ENCODE results near the gene ZIC1. TPM values are rescaled to one million over a fixed set of nuclear protein-coding genes. Genes with fewer than 3 reads are reported as not detected.

ZIC1 gene
- total RNA-seq, 1 experiment from 2014 or later = not detected

DNA sequence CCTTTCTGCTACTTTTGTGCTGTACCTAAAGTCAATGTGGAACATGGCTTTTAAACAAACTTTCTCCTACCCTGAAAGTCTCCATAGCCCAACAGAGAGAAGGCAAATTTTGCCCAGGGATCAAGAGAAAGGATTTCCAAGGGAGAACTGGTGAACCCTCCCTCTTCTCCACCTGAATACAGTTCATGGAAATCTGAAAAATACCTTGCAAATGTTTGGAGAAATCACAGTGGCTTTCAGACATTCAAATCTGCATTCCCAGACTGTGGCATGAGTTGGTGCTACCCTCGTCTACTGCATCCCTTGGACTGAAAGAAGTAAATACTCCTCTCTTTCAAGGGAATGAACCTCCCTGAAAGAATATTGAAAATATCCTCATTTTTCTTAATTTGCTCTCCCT is 41.5 kb upstream of the ZIC1 start:
- no peaks in the 10 kb centered on the region for H3K4me1 ChIP-seq (ENCODE audit: insufficient read depth, low read length)

More for the DNA sequence above, 41.5 kb upstream of the ZIC1 start:
- H3K27ac Mint-ChIP-seq = no peak overlapping the region; a peak in 1 of 7 replicates
- H4K8ac ChIP-seq (replicated peaks; ENCODE audit: insufficient read length, low read depth, low read length) = no peak overlapping the region
- H2BK15ac ChIP-seq (ENCODE audit: low read depth, low read length) = no peak overlapping the region
- no peak overlapping the region for H2BK5ac ChIP-seq (ENCODE audit: insufficient read length, low read length)
- TF ChIP-seq, protein P1, sequence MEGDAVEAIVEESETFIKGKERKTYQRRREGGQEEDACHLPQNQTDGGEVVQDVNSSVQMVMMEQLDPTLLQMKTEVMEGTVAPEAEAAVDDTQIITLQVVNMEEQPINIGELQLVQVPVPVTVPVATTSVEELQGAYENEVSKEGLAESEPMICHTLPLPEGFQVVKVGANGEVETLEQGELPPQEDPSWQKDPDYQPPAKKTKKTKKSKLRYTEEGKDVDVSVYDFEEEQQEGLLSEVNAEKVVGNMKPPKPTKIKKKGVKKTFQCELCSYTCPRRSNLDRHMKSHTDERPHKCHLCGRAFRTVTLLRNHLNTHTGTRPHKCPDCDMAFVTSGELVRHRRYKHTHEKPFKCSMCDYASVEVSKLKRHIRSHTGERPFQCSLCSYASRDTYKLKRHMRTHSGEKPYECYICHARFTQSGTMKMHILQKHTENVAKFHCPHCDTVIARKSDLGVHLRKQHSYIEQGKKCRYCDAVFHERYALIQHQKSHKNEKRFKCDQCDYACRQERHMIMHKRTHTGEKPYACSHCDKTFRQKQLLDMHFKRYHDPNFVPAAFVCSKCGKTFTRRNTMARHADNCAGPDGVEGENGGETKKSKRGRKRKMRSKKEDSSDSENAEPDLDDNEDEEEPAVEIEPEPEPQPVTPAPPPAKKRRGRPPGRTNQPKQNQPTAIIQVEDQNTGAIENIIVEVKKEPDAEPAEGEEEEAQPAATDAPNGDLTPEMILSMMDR (conservative IDR thresholded peaks at IDR 0.05) = no peak
- no peak overlapping the region for H4K5ac ChIP-seq (ENCODE audit: insufficient read length, low read depth, low read length)
- no peaks in the 10 kb centered on the region for H4K20me1 ChIP-seq (ENCODE audit: control insufficient read depth, insufficient read depth, insufficient read length)
- no peak overlapping the region for H3T11ph ChIP-seq (ENCODE audit: low read length)
- H3K9me3 Mint-ChIP-seq = peaks cover 0 to 2% of the 10 kb centered on the region in 2 experiments; a peak in 1 of 5 replicates
- H3K79me2 ChIP-seq (ENCODE audit: insufficient read depth, low read length) = no peaks in the 10 kb centered on the region
- no peak for DNase-seq
- no peak overlapping the region for H3K23ac ChIP-seq (ENCODE audit: insufficient read length, low read depth, low read length)
- H3K23me2 ChIP-seq (ENCODE audit: insufficient read length, low read depth, low read length, poor library complexity, severe bottlenecking) = no peaks in the 10 kb centered on the region
- no peaks in the 10 kb centered on the region for H3K79me1 ChIP-seq (ENCODE audit: insufficient read depth, low read depth, low read length, poor library complexity, severe bottlenecking)
- H2BK120ac ChIP-seq (ENCODE audit: low read depth, low read length, poor library complexity, severe bottlenecking) = no peak overlapping the region
- no peak overlapping the region for H2AK5ac ChIP-seq (ENCODE audit: insufficient read length, low read length)
- H3K27me3 ChIP-seq (ENCODE audit: insufficient read depth, low read length) = peaks cover 66% of the 10 kb centered on the region
- H3K27me3 Mint-ChIP-seq (ENCODE audit: low read depth) = peaks cover 98% of the 10 kb centered on the region
- no peak overlapping the region for H3K4ac ChIP-seq (ENCODE audit: low read depth, low read length)
- H3K4me3 Mint-ChIP-seq = no peak overlapping the region
- no CpG with 5 or more reads among the region's 1 CpG for WGBS (ENCODE audit: extremely low coverage, insufficient read length, low lambda C conversion rate)
- no peak overlapping the region for H3K4me2 ChIP-seq (ENCODE audit: insufficient read depth, insufficient read length, low read length)
- H3K36me3 Mint-ChIP-seq (ENCODE audit: insufficient read depth in 1 of 3, low read depth in 3 of 3) = no peaks in the 10 kb centered on the region
- H3K27ac ChIP-seq (ENCODE audit: insufficient read length, low read depth, low read length) = no peak overlapping the region
- H3K18ac ChIP-seq (ENCODE audit: insufficient read length, low read depth, low read length) = no peak overlapping the region
- H3K14ac ChIP-seq (ENCODE audit: insufficient read depth, low read length) = no peak overlapping the region
- no peaks in the 10 kb centered on the region for H3K9me3 ChIP-seq (ENCODE audit: control insufficient read depth, low read depth, low read length)
- H3K56ac ChIP-seq (ENCODE audit: insufficient read length, low read depth, low read length) = no peak overlapping the region
- no peak overlapping the region for H2BK12ac ChIP-seq (ENCODE audit: insufficient read length, low read depth, low read length)
- no peak overlapping the region for H2AFZ ChIP-seq (ENCODE audit: low read length)
- peaks cover 22 to 48% of the 10 kb centered on the region in 2 experiments for H3K4me1 Mint-ChIP-seq
- H3K9ac ChIP-seq (ENCODE audit: extremely low read depth, insufficient read length, low read length) = no peak overlapping the region
- H4K91ac ChIP-seq (ENCODE audit: insufficient read length, low read depth, low read length) = no peak overlapping the region
- no peak overlapping the region for H2BK20ac ChIP-seq (ENCODE audit: low read depth, low read length, poor library complexity, severe bottlenecking)
